ENCODE results near the gene RALGPS1.

RALGPS1 gene

GRCh38 chr9:127090341-127090985, 175.9 kb downstream of the RALGPS1 start (continued):
- no peak for TF ChIP-seq ZNF366 (tag by site-specific recombination; conservative IDR thresholded peaks at IDR 0.05)
- no peak for TF ChIP-seq KLF7 (tag by site-specific recombination; IDR thresholded peaks at IDR 0.05; ENCODE audit: borderline replicate concordance)
- no peak for TF ChIP-seq ZBTB20 (tag by site-specific recombination; IDR thresholded peaks at IDR 0.05)
- no peak for TF ChIP-seq ZNF558 (tag by site-specific recombination; IDR thresholded peaks at IDR 0.05)

DNA sequence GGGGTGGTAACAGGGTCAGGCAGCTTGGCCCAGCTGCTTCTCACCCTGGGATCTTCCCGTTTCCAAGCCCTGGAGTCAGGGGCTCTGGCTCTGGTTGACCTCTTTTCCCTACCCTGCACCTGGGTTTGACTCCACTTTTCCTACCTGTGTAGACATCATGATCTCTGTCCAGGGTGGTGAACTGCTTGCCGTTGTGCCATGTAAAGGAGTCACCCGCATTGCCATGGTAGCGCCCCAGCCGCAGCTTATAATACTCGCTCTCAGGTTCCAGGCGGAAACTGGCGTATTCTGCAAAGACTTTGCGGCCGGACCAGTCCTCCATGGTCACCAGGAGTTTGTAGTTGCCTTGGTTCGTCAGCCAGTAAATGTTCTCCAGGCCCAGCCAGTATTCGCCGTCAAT, 176.9 kb downstream of the RALGPS1 start:
- Histone ChIP-seq H3K9me3 (ENCODE audit: control insufficient read depth, insufficient read depth, low read depth, low read length) (no peaks in the 10 kb centered on the region), H3K36me3 (ENCODE audit: control insufficient read depth in 2 of 2, insufficient read depth in 1 of 2, low read length in 2 of 2) (no peaks in the 10 kb centered on the region)

DNA sequence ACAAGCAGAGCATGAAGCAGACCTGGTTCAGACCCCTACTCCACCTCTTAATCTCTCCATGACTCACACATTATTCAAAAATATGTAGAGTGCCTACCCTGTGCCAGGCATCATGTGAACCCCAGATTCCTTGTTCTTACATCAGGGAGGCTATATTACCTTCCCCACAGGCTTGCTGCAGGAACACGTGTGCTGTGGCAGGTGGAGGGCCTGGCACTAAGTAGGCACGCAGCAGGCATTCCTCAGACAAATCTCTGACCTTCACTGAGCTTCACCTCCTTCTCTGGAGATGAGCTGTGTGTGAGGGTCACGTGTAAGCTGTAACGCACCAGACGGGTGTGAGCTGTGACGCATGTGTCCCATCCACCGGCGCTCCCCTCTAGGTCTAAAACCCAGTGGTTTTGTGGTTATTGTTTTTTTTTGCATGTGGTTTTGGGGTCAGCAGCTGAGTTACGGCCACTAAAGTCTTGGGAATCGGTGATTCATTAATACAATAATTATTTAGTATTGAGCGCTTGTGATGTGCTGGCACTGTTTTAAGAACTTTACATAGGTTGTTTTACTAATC, 177.5 kb downstream of the RALGPS1 start:
- H3K4me1 ChIP-seq (ENCODE audit: control insufficient read depth, insufficient read depth, low read length), result no peaks in the 10 kb centered on the region
- CTCF ChIA-PET, result interaction anchor here (0.6 kb wide), 1 partner anchor 15 kb away, joined by 3 read pairs; no protein-coding TSS in a partner anchor
- TF ChIP-seq, protein P1, sequence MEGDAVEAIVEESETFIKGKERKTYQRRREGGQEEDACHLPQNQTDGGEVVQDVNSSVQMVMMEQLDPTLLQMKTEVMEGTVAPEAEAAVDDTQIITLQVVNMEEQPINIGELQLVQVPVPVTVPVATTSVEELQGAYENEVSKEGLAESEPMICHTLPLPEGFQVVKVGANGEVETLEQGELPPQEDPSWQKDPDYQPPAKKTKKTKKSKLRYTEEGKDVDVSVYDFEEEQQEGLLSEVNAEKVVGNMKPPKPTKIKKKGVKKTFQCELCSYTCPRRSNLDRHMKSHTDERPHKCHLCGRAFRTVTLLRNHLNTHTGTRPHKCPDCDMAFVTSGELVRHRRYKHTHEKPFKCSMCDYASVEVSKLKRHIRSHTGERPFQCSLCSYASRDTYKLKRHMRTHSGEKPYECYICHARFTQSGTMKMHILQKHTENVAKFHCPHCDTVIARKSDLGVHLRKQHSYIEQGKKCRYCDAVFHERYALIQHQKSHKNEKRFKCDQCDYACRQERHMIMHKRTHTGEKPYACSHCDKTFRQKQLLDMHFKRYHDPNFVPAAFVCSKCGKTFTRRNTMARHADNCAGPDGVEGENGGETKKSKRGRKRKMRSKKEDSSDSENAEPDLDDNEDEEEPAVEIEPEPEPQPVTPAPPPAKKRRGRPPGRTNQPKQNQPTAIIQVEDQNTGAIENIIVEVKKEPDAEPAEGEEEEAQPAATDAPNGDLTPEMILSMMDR (tag by site-specific recombination; IDR thresholded peaks at IDR 0.05), result no peak
- H3K4me3 ChIP-seq (ENCODE audit: low read depth, low read length), result no peak overlapping the region
- no peak overlapping the region for H3K27ac ChIP-seq (ENCODE audit: extremely low read depth, low read depth, low read length)
- H3K9me3 ChIP-seq (ENCODE audit: control insufficient read depth, insufficient read depth, low read depth, low read length), result no peaks in the 10 kb centered on the region
- no peaks in the 10 kb centered on the region for H3K36me3 ChIP-seq (ENCODE audit: control insufficient read depth in 2 of 2, insufficient read depth in 1 of 2, low read length in 2 of 2)
- POLR2A ChIA-PET, result no interaction called here

More for the DNA sequence above, 176.9 kb downstream of the RALGPS1 start:
- no peak overlapping the region for H3K4me3 ChIP-seq (ENCODE audit: low read depth, low read length)
- no peak for TF ChIP-seq ZBTB21 (tag by site-specific recombination; IDR thresholded peaks at IDR 0.05)
- TF ChIP-seq ZNF596 (tag by site-specific recombination; IDR thresholded peaks at IDR 0.05), result no peak
- no peak for TF ChIP-seq ZNF354C (tag by site-specific recombination; IDR thresholded peaks at IDR 0.05; ENCODE audit: borderline replicate concordance, low read depth)
- H3K27ac ChIP-seq (ENCODE audit: extremely low read depth, low read depth, low read length), result no peak overlapping the region
- POLR2A ChIA-PET, result no interaction called here
- CTCF ChIA-PET, result interaction anchor here (0.6 kb wide), 1 partner anchor 15 kb away, joined by 3 read pairs; no protein-coding TSS in a partner anchor
- H3K4me1 ChIP-seq (ENCODE audit: control insufficient read depth, insufficient read depth, low read length), result no peaks in the 10 kb centered on the region

GRCh38 chr9:127093319-127094020, 178.9 kb downstream of the RALGPS1 start:
- no peaks in the 10 kb centered on the region for H3K9me3 ChIP-seq (ENCODE audit: control insufficient read depth, insufficient read depth, low read depth, low read length)
- H3K4me1 ChIP-seq (ENCODE audit: control insufficient read depth, insufficient read depth, low read length), result no peaks in the 10 kb centered on the region
- H3K27ac ChIP-seq (ENCODE audit: extremely low read depth, low read depth, low read length), result no peak overlapping the region
- no peak overlapping the region for H3K4me3 ChIP-seq (ENCODE audit: low read depth, low read length)
- no peaks in the 10 kb centered on the region for H3K36me3 ChIP-seq (ENCODE audit: control insufficient read depth in 2 of 2, insufficient read depth in 1 of 2, low read length in 2 of 2)
- POLR2A ChIA-PET, result no interaction called here
- CTCF ChIA-PET, result interaction anchor here (1.2 kb wide), 1 partner anchor 9 kb away, joined by 6 read pairs; no protein-coding TSS in a partner anchor
- no peak for TF ChIP-seq ZNF280C (tag by site-specific recombination; IDR thresholded peaks at IDR 0.05)
- no peak for TF ChIP-seq ZNF518A (tag by site-specific recombination; conservative IDR thresholded peaks at IDR 0.05; ENCODE audit: low read depth)
- no peak for TF ChIP-seq ZNF23 (tag by site-specific recombination; IDR thresholded peaks at IDR 0.05; ENCODE audit: borderline replicate concordance)
- TF ChIP-seq YY1 (tag by site-specific recombination; IDR thresholded peaks at IDR 0.05), result no peak
- no peak for TF ChIP-seq ZIC2 (tag by site-specific recombination; IDR thresholded peaks at IDR 0.05)
- no peak for TF ChIP-seq ZNF610 (tag by site-specific recombination; IDR thresholded peaks at IDR 0.05; ENCODE audit: borderline replicate concordance)
- TF ChIP-seq ZNF830 (tag by site-specific recombination; IDR thresholded peaks at IDR 0.05; ENCODE audit: low read depth), result no peak
- no peak for TF ChIP-seq ZNF768 (tag by site-specific recombination; IDR thresholded peaks at IDR 0.05)
- no peak for TF ChIP-seq ZFP69B (tag by site-specific recombination; IDR thresholded peaks at IDR 0.05)
- TF ChIP-seq ZNF311 (tag by site-specific recombination; IDR thresholded peaks at IDR 0.05; ENCODE audit: borderline replicate concordance), result no peak
- no peak for TF ChIP-seq KLF8 (tag by site-specific recombination; IDR thresholded peaks at IDR 0.05)
